Thymus (tissue), 11 donors: Measurements from ENCODE around the gene ST8SIA5. TPM values are rescaled to one million over a fixed set of nuclear protein-coding genes. Genes with fewer than 3 reads are reported as not detected.
A peak's percentile ranks its signal among the peaks of the same experiment; 100 is the strongest.

Experiments used
- DNase-seq, 9 donors: peaks; one replicate each; pipeline ENCODE4 v3.0.0-alpha.2; 2013; ENCODE audit warnings: low spot score in 9 of 9, low read depth in 6 of 9, missing footprints in 1 of 9
- H3K27ac ChIP-seq, 2 donors: one replicate each; pipeline ENCODE4 v1.5.1; 2013; ENCODE audit warnings: control low read depth in 1 of 2, low read depth in 1 of 2, low read length in 1 of 2, mild to moderate bottlenecking in 1 of 2, moderate library complexity in 1 of 2
- H3K27me3 ChIP-seq, 2 donors: one replicate each; pipeline ENCODE4 v1.5.1; 2013; ENCODE audit warnings: low read length in 1 of 2; ENCODE audit not compliant: control insufficient read depth in 2 of 2, insufficient read depth in 1 of 2
- H3K36me3 ChIP-seq, 2 donors: one replicate each; pipeline ENCODE4 v1.5.1; 2013; ENCODE audit warnings: low read length in 1 of 2, mild to moderate bottlenecking in 1 of 2, moderate library complexity in 1 of 2; ENCODE audit not compliant: control insufficient read depth in 2 of 2, insufficient read depth in 2 of 2
- H3K4me1 ChIP-seq, 2 donors: one replicate each; pipeline ENCODE4 v1.5.1; 2013; ENCODE audit warnings: low read length in 2 of 2; ENCODE audit not compliant: control insufficient read depth in 2 of 2, insufficient read depth in 2 of 2
- H3K4me3 ChIP-seq, 2 donors: one replicate each; pipeline ENCODE4 v1.5.1; 2013; ENCODE audit warnings: low read length in 2 of 2, control low read depth in 1 of 2, mild to moderate bottlenecking in 1 of 2
- H3K9me3 ChIP-seq, 2 donors: one replicate each; pipeline ENCODE4 v1.5.1; 2013; ENCODE audit warnings: low read length in 1 of 2, mild to moderate bottlenecking in 1 of 2; ENCODE audit not compliant: control insufficient read depth in 2 of 2, insufficient read depth in 1 of 2
- WGBS: extraction: QIAGEN DNeasy Blood & Tissue Kit; methylation state at CpG from one replicate; pipeline ENCODE4 v1.1.7; 2013; 5-methylcytosine and 5-hydroxymethylcytosine counted together
- polyA plus RNA-seq: library from polyadenylated mRNA; stranded (reverse); fragments of 200-250 nt; gene quantifications from one replicate; pipeline ENCODE4 v1.2.3, GENCODE V29; 2013
- total RNA-seq: library from RNA; stranded (reverse); fragments of 120-200 nt; gene quantifications from one replicate; pipeline ENCODE4 v1.2.4, GENCODE V29; 2013
- donor health status: healthy.

ST8SIA5 gene
- total and polyA plus RNA-seq, 2 donors, result 0.05 to 0.23 TPM

DNA sequence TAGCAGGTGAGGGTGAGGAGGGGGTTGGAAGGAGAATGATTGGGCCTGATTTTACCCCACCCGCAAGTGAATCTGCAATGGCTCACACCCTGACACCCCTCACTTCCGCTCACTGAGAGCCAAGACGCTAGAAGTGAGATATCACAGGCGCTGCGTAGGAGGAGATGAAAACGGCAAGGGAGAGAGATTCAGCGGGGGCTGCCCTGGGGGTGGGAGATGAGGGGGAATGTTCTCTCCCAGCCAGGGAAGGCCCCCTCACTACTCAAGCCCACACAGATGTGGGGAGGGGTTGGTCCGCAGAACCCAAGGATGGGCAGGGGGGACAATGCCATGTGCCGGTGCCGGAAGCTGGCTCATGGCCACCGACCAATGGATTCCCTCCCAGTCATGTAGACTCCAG lies 132.7 kb downstream of the ST8SIA5 start:
- no peaks in the 10 kb centered on the region for H3K9me3 ChIP-seq
- H3K36me3 ChIP-seq, result no peaks in the 10 kb centered on the region
- 91% methylated on average over 11 of the region's 11 CpGs for WGBS
- DNase-seq, result no peak
- H3K4me3 ChIP-seq, result no peak overlapping the region
- peaks cover 8 to 11% of the 10 kb centered on the region in 2 donors for H3K4me1 ChIP-seq
- H3K27ac ChIP-seq, result peak overlapping the region in 1 of 2 donors; percentile 21
- H3K27me3 ChIP-seq, result no peaks in the 10 kb centered on the region

DNA sequence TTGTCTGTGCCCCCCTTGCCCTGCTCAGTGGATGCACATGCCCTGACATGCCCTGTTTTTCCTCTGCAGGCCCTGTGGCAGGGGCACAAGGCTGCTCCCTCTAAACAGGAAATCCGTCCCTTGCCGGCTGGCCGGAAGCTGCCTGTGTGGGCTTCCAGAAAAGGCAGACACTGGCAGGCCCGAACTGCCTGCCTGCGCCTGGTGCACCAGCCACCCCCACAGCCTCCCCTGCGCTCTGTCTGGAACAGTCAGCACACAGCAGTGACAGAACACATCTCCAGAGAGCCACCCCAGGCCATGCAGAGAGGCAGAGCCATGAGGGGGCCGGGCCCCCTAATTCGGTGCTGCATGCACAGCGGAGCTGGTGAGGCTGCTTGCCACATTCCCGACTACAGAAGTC lies 133.3 kb downstream of the ST8SIA5 start:
- no peaks in the 10 kb centered on the region for H3K9me3 ChIP-seq
- peaks cover 8 to 11% of the 10 kb centered on the region in 2 donors for H3K4me1 ChIP-seq
- H3K27ac ChIP-seq, result peak overlapping the region in 1 of 2 donors; percentile 22
- H3K27me3 ChIP-seq, result no peaks in the 10 kb centered on the region
- no peaks in the 10 kb centered on the region for H3K36me3 ChIP-seq
- 21% methylated on average over 10 of the region's 10 CpGs for WGBS
- peak in 6 of 9 donors; percentile 13 to 51 (median 17) for DNase-seq
- H3K4me3 ChIP-seq, result no peak overlapping the region

DNA sequence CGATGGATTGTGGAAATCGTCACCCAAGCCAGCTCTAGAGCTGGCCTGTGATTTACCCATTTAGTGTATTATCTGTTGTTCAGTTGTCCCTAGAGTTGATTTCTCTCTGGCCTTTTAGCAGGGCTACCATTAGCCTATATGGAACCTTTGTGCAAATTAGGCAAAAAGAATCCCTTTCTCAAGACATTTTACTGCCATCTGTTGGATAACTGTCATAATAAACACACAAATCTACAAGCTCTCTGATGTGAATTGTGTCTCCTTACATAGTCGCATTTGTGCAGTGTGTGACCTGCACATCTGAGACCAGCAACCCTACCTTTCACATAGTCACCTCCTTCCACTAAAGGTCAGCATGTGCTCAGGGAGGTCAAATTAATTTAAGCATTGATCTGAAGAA lies 133.9 kb downstream of the ST8SIA5 start:
- H3K4me3 ChIP-seq, result no peak overlapping the region
- no peaks in the 10 kb centered on the region for H3K27me3 ChIP-seq
- no peaks in the 10 kb centered on the region for H3K36me3 ChIP-seq
- WGBS, result 87% methylated on average over 3 of the region's 3 CpGs
- H3K27ac ChIP-seq, result peak overlapping the region in 1 of 2 donors; percentile 12
- DNase-seq, result peak in 1 of 9 donors; percentile 21
- peaks cover 8 to 11% of the 10 kb centered on the region in 2 donors for H3K4me1 ChIP-seq
- no peaks in the 10 kb centered on the region for H3K9me3 ChIP-seq

DNA sequence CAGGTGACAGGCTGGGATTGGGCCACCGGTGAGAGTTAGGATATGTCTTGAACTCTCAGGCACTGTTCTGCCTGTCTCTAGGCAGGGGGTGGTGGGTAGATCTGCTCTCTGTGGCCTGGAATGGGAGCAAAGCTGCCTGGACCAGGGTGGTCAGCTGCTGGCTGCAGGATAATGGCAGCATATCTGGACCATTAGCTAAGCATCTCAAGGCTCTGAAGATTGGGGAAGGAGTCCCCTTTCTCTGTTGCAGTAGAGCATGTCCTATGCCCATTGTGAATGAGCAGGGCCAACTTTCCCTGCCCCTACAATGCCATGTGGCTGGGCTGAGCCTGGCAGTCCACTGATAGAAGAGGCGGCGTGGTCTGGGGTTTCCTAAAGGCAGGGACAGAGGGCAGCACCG lies 134.4 kb downstream of the ST8SIA5 start:
- no peaks in the 10 kb centered on the region for H3K36me3 ChIP-seq
- H3K9me3 ChIP-seq, result no peaks in the 10 kb centered on the region
- no peak for DNase-seq
- H3K27ac ChIP-seq, result peak overlapping the region in 1 of 2 donors; percentile 26
- no peaks in the 10 kb centered on the region for H3K27me3 ChIP-seq
- WGBS, result 98% methylated on average over 4 of the region's 4 CpGs
- H3K4me1 ChIP-seq, result peaks cover 8 to 11% of the 10 kb centered on the region in 2 donors
- H3K4me3 ChIP-seq, result no peak overlapping the region

- 91% methylated on average over 2 of the region's 2 CpGs for WGBS
- Histone ChIP-seq H3K9me3 (no peaks in the 10 kb centered on the region), H3K4me1 (peaks cover 8 to 11% of the 10 kb centered on the region in 2 donors), H3K4me3 (no peak overlapping the region), H3K27ac (no peak overlapping the region), H3K36me3 (no peaks in the 10 kb centered on the region), H3K27me3 (no peaks in the 10 kb centered on the region)
- DNase-seq, result no peak
Observed at GRCh38 chr18:46621871-46622270, 135.0 kb downstream of the ST8SIA5 start.

GRCh38 chr18:46621111-46621766 lies 135.6 kb downstream of the ST8SIA5 start:
- Histone ChIP-seq H3K4me3 (no peak overlapping the region), H3K36me3 (no peaks in the 10 kb centered on the region), H3K27ac (no peak overlapping the region), H3K9me3 (no peaks in the 10 kb centered on the region), H3K4me1 (peaks cover 8 to 11% of the 10 kb centered on the region in 2 donors), H3K27me3 (no peaks in the 10 kb centered on the region)
- WGBS, result 71% methylated on average over 6 of the region's 6 CpGs
- peak in 1 of 9 donors; percentile 4 for DNase-seq

DNA sequence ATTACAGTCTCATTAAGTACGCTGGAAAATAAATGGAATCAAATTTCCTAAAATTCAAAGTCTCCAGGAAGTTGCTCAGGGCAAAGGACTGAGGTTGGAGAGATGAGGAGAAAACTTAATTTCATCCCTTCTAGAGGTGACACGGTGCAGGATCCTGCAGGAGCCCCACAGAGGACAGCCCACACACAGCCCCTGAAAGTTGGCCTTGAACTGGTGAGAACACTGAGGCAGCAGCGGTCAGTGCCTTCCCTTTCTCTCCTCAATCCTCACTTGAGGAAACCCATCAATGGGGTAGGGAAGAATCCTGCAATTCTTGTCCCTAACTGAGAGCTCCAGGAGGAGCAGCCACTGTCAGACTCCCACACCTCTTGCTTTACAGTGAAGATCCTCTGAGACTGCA lies 137.3 kb downstream of the ST8SIA5 start:
- WGBS, result 96% methylated on average over 3 of the region's 3 CpGs
- DNase-seq, result no peak
- H3K27ac ChIP-seq, result no peak overlapping the region
- H3K9me3 ChIP-seq, result no peaks in the 10 kb centered on the region
- H3K4me1 ChIP-seq, result peaks cover 8 to 11% of the 10 kb centered on the region in 2 donors
- no peak overlapping the region for H3K4me3 ChIP-seq
- H3K27me3 ChIP-seq, result no peaks in the 10 kb centered on the region
- H3K36me3 ChIP-seq, result no peaks in the 10 kb centered on the region

Other genes starting within 250 kb of the ST8SIA5 start
- gene LOXHD1, start 99.8 kb downstream of the ST8SIA5 start, total RNA-seq, result 0.24 TPM
- gene LOXHD1, start 99.8 kb downstream of the ST8SIA5 start, polyA plus RNA-seq, result 0.09 TPM
- gene PIAS2, start 160.5 kb upstream of the ST8SIA5 start, total RNA-seq, result 15.3 TPM
- gene PIAS2, start 160.5 kb upstream of the ST8SIA5 start, polyA plus RNA-seq, result 8.5 TPM
- gene KATNAL2, start 160.5 kb upstream of the ST8SIA5 start, total RNA-seq, result 2.2 TPM
- gene KATNAL2, start 160.5 kb upstream of the ST8SIA5 start, polyA plus RNA-seq, result 6.5 TPM